Naive thymus-derived CD4-positive, alpha-beta T cell (primary cell): ENCODE data around the gene SPSB3. TPM values are rescaled to one million over a fixed set of nuclear protein-coding genes. Genes with fewer than 3 reads are reported as not detected.

Source experiments
- ATAC-seq: fragments of 150-1000 bp; cut with Tn5 transposase; 2 replicates; pipeline ENCODE4 v1.10.0; 2021; ENCODE audit warnings: mild to moderate bottlenecking, moderate library complexity
- CTCF ChIA-PET: fragments of 350-600 bp; sonication (Branson Sonifier 250); formaldehyde crosslinking; loops from one replicate; lab custom pipeline; 2021; ENCODE audit warnings: antibody characterized with exemption; lab: Charles Lee
- POLR2A ChIA-PET: fragments of 350-600 bp; sonication (Branson Sonifier 250); formaldehyde crosslinking; loops from one replicate; lab custom pipeline; 2021; ENCODE audit warnings: antibody characterized with exemption, inconsistent platforms; lab: Charles Lee
- DNase-seq, 9 donors: peaks; one replicate each; pipeline versions ENCODE4 v3.0.0 to v3.0.0-alpha.2; 2020 to 2022; ENCODE audit warnings: mixed read lengths in 1 of 9
- H3K27ac ChIP-seq: one replicate; pipeline ENCODE4 v1.7.0; 2013; ENCODE audit warnings: mild to moderate bottlenecking, low read depth, low read length, moderate library complexity
- H3K27me3 ChIP-seq, 2 donors: one replicate each; pipeline ENCODE4 v1.7.0; 2013; ENCODE audit warnings: low read length in 2 of 2, mild to moderate bottlenecking in 2 of 2, moderate library complexity in 2 of 2; ENCODE audit not compliant: control insufficient read depth in 2 of 2, insufficient read depth in 2 of 2
- H3K36me3 ChIP-seq, 3 experiments: 1 replicate in 2 of 3; 2 replicates in 1 of 3; pipeline ENCODE4 v1.7.0; 2013; ENCODE audit warnings: low read length in 3 of 3, mild to moderate bottlenecking in 3 of 3, moderate library complexity in 1 of 3; ENCODE audit not compliant: insufficient read depth in 3 of 3, control insufficient read depth in 2 of 3
- H3K4me1 ChIP-seq, 2 donors: one replicate each; pipeline ENCODE4 v1.7.0; 2013; ENCODE audit warnings: low read length in 2 of 2, mild to moderate bottlenecking in 2 of 2, moderate library complexity in 1 of 2; ENCODE audit not compliant: control insufficient read depth in 2 of 2, insufficient read depth in 2 of 2
- H3K4me3 ChIP-seq: 2 replicates; pipeline ENCODE4 v1.7.0; 2013; ENCODE audit warnings: mild to moderate bottlenecking, low read length
- H3K9me3 ChIP-seq, 3 experiments: 1 replicate in 2 of 3; 2 replicates in 1 of 3; pipeline ENCODE4 v1.7.0; 2013; ENCODE audit warnings: low read length in 3 of 3; ENCODE audit not compliant: control insufficient read depth in 2 of 3
- H3K27ac Mint-ChIP-seq, 9 donors: one replicate each; pipeline ENCODE4 v1.8.0; 2020 to 2022; ENCODE audit warnings: mixed read lengths in 9 of 9, mild to moderate bottlenecking in 8 of 9, moderate library complexity in 5 of 9, inconsistent platforms in 2 of 9
- H3K27me3 Mint-ChIP-seq, 5 donors: one replicate each; pipeline ENCODE4 v1.8.0; 2021 to 2022; ENCODE audit warnings: mixed read lengths in 5 of 5, mild to moderate bottlenecking in 1 of 5
- H3K36me3 Mint-ChIP-seq, 5 donors: one replicate each; pipeline ENCODE4 v1.8.0; 2020 to 2022; ENCODE audit warnings: mixed read lengths in 5 of 5, mild to moderate bottlenecking in 3 of 5, inconsistent platforms in 1 of 5
- H3K4me1 Mint-ChIP-seq, 7 donors: one replicate each; pipeline ENCODE4 v1.8.0; 2020 to 2022; ENCODE audit warnings: mixed read lengths in 7 of 7, mild to moderate bottlenecking in 3 of 7, inconsistent platforms in 1 of 7
- H3K4me3 Mint-ChIP-seq, 10 donors: one replicate each; pipeline ENCODE4 v1.8.0; 2020 to 2022; ENCODE audit warnings: mild to moderate bottlenecking in 10 of 10, mixed read lengths in 10 of 10, moderate library complexity in 6 of 10, inconsistent platforms in 2 of 10
- H3K9me3 Mint-ChIP-seq, 11 donors: one replicate each; pipeline ENCODE4 v1.8.0; 2020 to 2022; ENCODE audit warnings: mixed read lengths in 11 of 11, mild to moderate bottlenecking in 4 of 11, inconsistent platforms in 1 of 11, moderate library complexity in 1 of 11
- intact Hi-C, 2 donors: fragments of 100-400 bp; cut with micrococcal nuclease; formaldehyde crosslinking; loops; one replicate each; pipeline ENCODE4 v1.15.1; 2023
- polyA plus RNA-seq, 2 donors: library from polyadenylated mRNA; unstranded; fragments of 300-500 nt; fragmentation: Illumina TruSeq; gene quantifications; one replicate each; pipeline ENCODE4 v1.2.3, GENCODE V29; 2021
- total RNA-seq, 6 experiments: library from RNA in 5 of 6; stranded (reverse) in 5 of 6; gene quantifications; 1 replicate in 5 of 6; 2 replicates in 1 of 6; pipeline ENCODE4 v1.2.3 and lab custom pipeline; 2021 to 2026

The SPSB3 gene
- total and polyA plus RNA-seq, 7 experiments from 2014 or later = 38.2 to 127 (median 67.0) TPM

DNA sequence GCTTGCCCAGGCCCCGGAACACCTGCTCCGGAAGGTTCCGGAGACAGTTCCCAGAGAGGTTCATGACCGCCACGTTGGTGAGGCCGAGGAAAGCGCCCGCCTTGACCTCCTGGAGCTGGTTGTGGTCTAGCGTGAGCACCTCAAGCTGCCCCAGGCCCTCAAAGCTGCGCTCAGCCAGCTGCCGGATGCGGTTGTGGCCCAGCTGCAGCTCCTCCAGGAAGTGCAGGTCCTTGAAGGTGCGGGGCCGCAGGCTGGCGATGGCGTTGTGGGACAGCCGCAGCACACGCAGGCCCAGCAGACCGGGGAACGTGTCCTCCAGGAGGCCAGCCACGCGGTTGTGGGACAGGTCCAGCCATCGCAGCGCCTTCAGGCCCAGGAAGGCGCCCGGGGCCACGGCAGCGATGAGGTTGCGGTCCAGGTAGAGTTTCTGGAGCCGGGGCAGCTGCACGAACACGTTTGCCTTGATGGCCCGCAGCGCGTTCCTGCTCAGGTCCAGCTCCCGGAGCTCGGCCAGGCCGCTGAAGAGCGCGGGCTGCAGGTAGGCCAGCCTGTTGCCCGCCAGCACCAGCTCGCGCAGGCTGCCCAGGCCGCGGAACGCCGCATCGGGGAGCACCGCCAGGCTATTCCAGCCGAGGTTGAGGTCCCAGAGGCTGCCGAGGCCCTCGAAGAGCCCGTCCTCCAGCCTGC is 9.0 kb upstream of the SPSB3 start:
- intact Hi-C loops = no loop called here
- Mint-ChIP-seq H3K27me3 (no peaks in the 10 kb centered on the region), H3K36me3 (peaks cover 0 to 5% (median 1%) of the 10 kb centered on the region in 5 donors), H3K9me3 (no peaks in the 10 kb centered on the region), H3K4me1 (peaks cover 0 to 5% (median 0%) of the 10 kb centered on the region in 7 donors), H3K4me3 (no peak overlapping the region), H3K27ac (no peak overlapping the region)
- ATAC-seq (no peak), DNase-seq (no peak)
- H3K36me3 ChIP-seq = peaks cover 0 to 59% (median 4%) of the 10 kb centered on the region in 3 experiments
- no peaks in the 10 kb centered on the region for H3K9me3 ChIP-seq
- H3K27ac ChIP-seq = no peak overlapping the region
- POLR2A ChIA-PET = interaction anchor here (0.8 kb wide), 1 partner anchor 9 kb away, joined by 3 read pairs; the partner anchor contains the start of genes NUBP2 and SPSB3
- H3K4me3 ChIP-seq = no peak overlapping the region
- CTCF ChIA-PET = no interaction called here
- no peaks in the 10 kb centered on the region for H3K4me1 ChIP-seq
- no peaks in the 10 kb centered on the region for H3K27me3 ChIP-seq

DNA sequence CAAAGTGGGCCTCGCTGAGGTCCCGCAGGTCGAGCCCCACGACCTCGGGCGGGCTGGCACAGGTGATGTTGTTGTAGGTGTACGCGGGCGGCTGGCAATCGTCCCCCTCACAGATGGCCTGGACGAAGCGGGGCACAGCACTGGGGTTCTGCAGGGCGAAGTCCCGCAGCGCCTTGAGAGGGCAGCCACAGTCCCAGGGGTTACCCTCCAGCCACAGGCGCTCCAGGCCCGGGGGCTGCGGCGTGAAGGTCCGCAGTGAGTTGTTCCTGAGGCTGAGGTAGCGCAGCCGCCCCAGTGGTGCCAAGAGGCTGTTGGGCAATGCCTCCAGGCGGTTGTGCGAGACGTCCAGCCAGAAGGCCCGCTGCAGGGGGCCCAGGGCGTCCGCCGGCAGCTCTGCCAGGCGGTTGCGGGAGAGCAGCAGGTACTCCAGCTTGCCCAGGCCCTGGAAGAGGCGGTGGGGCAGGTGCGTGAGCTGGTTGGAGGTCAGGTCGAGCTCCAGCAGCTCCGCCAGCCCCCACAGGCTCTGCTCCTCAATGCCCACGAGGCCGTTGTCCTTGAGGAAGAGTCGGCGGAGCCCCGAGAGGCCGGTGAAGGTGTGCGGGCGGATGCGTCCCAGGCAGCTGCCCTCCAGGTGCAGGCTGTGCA is 8.4 kb upstream of the SPSB3 start:
- no peaks in the 10 kb centered on the region for H3K9me3 Mint-ChIP-seq
- CTCF ChIA-PET = no interaction called here
- H3K36me3 Mint-ChIP-seq = peaks cover 0 to 5% (median 1%) of the 10 kb centered on the region in 5 donors
- POLR2A ChIA-PET = interaction anchor here (0.8 kb wide), 1 partner anchor 8 kb away, joined by 3 read pairs; the partner anchor contains the start of genes NUBP2 and SPSB3
- intact Hi-C loops = no loop called here
- ATAC-seq (no peak), DNase-seq (peak in 1 of 9 donors; percentile 4)
- Histone ChIP-seq H3K4me3 (no peak overlapping the region), H3K9me3 (no peaks in the 10 kb centered on the region), H3K27me3 (no peaks in the 10 kb centered on the region), H3K36me3 (peaks cover 0 to 66% (median 4%) of the 10 kb centered on the region in 3 experiments), H3K27ac (no peak overlapping the region), H3K4me1 (peaks cover 0 to 3% of the 10 kb centered on the region in 2 donors)
- no peak overlapping the region for H3K27ac Mint-ChIP-seq
- H3K4me1 Mint-ChIP-seq = peaks cover 0 to 5% (median 2%) of the 10 kb centered on the region in 7 donors
- no peak overlapping the region for H3K4me3 Mint-ChIP-seq
- no peaks in the 10 kb centered on the region for H3K27me3 Mint-ChIP-seq

DNA sequence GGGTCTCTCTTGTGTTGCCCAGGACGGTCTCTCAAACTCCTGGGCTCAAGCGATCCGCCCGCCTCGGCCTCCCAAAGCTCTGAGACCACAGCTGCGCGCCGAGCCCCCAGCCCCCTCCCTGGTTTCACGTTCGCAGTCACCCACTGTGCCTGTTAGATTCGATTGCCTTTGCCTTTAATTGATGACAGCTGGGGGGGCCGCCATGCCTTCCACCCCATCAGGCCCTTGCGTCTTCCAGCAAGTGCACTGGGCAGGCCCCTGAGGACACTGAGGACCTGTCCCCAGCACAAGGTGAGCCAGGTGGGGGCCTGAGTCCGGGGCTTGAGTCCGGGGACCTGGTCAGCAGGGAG is 7.9 kb upstream of the SPSB3 start:
- Mint-ChIP-seq H3K9me3 (no peaks in the 10 kb centered on the region), H3K4me3 (no peak overlapping the region), H3K36me3 (peaks cover 0 to 5% (median 1%) of the 10 kb centered on the region in 5 donors), H3K27me3 (no peaks in the 10 kb centered on the region), H3K4me1 (peaks cover 0 to 10% (median 5%) of the 10 kb centered on the region in 7 donors), H3K27ac (no peak overlapping the region)
- ChIA-PET CTCF (no interaction called here), POLR2A (interaction anchor here (0.8 kb wide), 1 partner anchor 8 kb away, joined by 3 read pairs; the partner anchor contains the start of genes NUBP2 and SPSB3)
- intact Hi-C loops = no loop called here
- DNase-seq (no peak), ATAC-seq (no peak)
- Histone ChIP-seq H3K27me3 (no peaks in the 10 kb centered on the region), H3K27ac (no peak overlapping the region), H3K4me3 (no peak overlapping the region), H3K4me1 (peaks cover 0 to 8% of the 10 kb centered on the region in 2 donors), H3K9me3 (no peaks in the 10 kb centered on the region), H3K36me3 (peaks cover 0 to 71% (median 4%) of the 10 kb centered on the region in 3 experiments)

DNA sequence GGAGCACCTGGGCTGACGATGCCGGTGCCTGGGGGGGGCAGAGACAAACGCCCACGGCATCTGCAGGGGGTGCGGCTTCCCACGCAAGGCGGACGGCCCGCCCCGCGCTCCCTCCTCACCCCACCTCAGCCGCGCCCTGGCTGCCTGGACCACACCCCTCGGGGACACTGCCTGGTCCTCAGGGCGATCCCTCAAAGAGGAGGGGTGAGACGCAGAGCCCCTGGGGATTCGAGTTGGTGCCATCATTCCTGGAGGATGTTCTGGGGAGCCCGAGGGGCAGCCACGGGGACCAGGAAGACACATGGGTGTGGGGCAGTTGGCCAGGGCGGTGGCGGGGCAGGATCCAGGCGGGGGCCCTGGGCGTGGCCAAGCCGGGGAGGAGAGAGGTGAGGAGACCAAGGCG is 7.3 kb upstream of the SPSB3 start:
- Mint-ChIP-seq H3K27ac (no peak overlapping the region), H3K27me3 (no peaks in the 10 kb centered on the region), H3K9me3 (no peaks in the 10 kb centered on the region), H3K36me3 (peaks cover 0 to 5% (median 1%) of the 10 kb centered on the region in 5 donors), H3K4me3 (no peak overlapping the region), H3K4me1 (peaks cover 0 to 16% (median 7%) of the 10 kb centered on the region in 7 donors)
- CTCF ChIA-PET = no interaction called here
- ATAC-seq (no peak), DNase-seq (peak in 2 of 9 donors; percentile 4 to 20)
- POLR2A ChIA-PET = no interaction called here
- Histone ChIP-seq H3K4me1 (peaks cover 0 to 14% of the 10 kb centered on the region in 2 donors), H3K9me3 (no peaks in the 10 kb centered on the region), H3K27me3 (no peaks in the 10 kb centered on the region), H3K4me3 (no peak overlapping the region), H3K27ac (no peak overlapping the region), H3K36me3 (peaks cover 0 to 74% (median 4%) of the 10 kb centered on the region in 3 experiments)
- intact Hi-C loops = loop anchor here (10.0 kb wide), 4 partner anchors 365 to 1205 kb away; partner anchors contain the start of genes TRAF7 (in 2 of the 2), UBE2I (in 1 of the 2) and UQCC4 (in 1 of the 2)

DNA sequence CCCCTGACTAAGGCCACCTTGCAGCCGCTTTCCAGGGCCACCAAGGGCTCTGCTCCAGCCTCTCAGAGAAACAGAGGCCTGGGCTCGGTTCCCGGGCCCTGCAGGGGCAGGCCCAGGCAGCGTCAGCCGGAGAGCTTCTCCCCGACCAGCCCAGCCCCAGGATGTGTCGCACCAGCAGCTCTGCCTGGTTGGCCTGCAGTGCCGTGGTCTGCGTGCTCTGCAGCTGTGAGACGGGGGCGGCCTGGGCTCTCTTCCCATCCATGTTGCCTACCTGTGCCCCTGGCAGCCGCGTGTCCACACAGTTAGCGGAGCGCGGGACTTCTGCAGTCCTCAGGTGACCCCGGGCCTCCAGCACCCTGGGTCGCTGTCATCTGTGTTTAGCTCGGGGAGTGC is 6.3 kb upstream of the SPSB3 start:
- intact Hi-C loops = loop anchor here (10.0 kb wide), 4 partner anchors 364 to 1204 kb away; partner anchors contain the start of genes TRAF7 (in 2 of the 2), UBE2I (in 1 of the 2) and UQCC4 (in 1 of the 2)
- no peak overlapping the region for H3K27ac ChIP-seq
- no peaks in the 10 kb centered on the region for H3K27me3 ChIP-seq
- no peak overlapping the region for H3K4me3 ChIP-seq
- DNase-seq (peak in 1 of 9 donors; percentile 4), ATAC-seq (no peak)
- H3K27ac Mint-ChIP-seq = peak overlapping the region in 2 of 9 donors; percentile 45 to 84
- H3K4me3 Mint-ChIP-seq = peak overlapping the region in 1 of 10 donors; percentile 13
- CTCF ChIA-PET = no interaction called here
- H3K9me3 ChIP-seq = no peaks in the 10 kb centered on the region
- H3K9me3 Mint-ChIP-seq = no peaks in the 10 kb centered on the region
- H3K36me3 ChIP-seq = peaks cover 0 to 74% (median 4%) of the 10 kb centered on the region in 3 experiments
- peaks cover 0 to 22% (median 7%) of the 10 kb centered on the region in 7 donors for H3K4me1 Mint-ChIP-seq
- no peaks in the 10 kb centered on the region for H3K27me3 Mint-ChIP-seq
- peaks cover 5 to 20% of the 10 kb centered on the region in 2 donors for H3K4me1 ChIP-seq
- POLR2A ChIA-PET = no interaction called here
- peaks cover 0 to 5% (median 1%) of the 10 kb centered on the region in 5 donors for H3K36me3 Mint-ChIP-seq

DNA sequence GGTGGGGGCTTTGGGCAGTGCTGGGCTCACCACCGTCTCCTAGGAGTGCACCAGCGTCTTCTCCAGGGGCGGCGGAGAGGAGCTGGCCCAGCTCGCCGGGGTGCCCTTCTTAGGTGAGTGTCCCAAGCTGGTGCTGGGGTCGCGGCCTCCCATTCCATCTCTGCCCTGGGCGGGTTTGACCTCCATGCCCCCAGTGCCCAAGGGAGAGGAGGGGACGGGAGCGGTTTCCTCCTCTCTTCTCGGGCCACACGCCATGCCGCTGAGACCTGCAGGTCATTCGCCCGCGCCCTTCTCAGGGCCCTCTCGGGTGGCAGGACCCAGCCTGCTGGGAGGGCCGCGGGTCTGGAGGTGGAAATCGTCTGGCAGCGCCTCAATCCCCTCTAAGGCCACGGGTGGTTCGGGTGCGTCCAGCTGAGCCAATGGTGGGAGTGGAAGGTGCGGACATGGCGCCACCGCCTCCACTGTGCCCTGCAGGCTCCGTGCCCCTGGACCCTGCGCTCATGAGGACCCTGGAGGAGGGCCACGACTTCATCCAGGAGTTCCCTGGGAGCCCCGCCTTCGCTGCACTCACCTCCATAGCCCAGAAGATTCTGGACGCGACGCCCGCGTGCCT is 5.8 kb upstream of the SPSB3 start:
- peaks cover 0 to 74% (median 4%) of the 10 kb centered on the region in 3 experiments for H3K36me3 ChIP-seq
- CTCF ChIA-PET = no interaction called here
- H3K4me1 Mint-ChIP-seq = peaks cover 4 to 27% (median 11%) of the 10 kb centered on the region in 7 donors
- ATAC-seq (no peak), DNase-seq (peak in 1 of 9 donors; percentile 9)
- H3K27ac ChIP-seq = no peak overlapping the region
- H3K27me3 Mint-ChIP-seq = no peaks in the 10 kb centered on the region
- H3K36me3 Mint-ChIP-seq = peaks cover 0 to 5% (median 4%) of the 10 kb centered on the region in 5 donors
- H3K9me3 ChIP-seq = no peaks in the 10 kb centered on the region
- H3K4me3 Mint-ChIP-seq = no peak overlapping the region
- H3K27me3 ChIP-seq = no peaks in the 10 kb centered on the region
- H3K4me3 ChIP-seq = no peak overlapping the region
- H3K9me3 Mint-ChIP-seq = no peaks in the 10 kb centered on the region
- H3K27ac Mint-ChIP-seq = no peak overlapping the region
- POLR2A ChIA-PET = no interaction called here
- peaks cover 5 to 20% of the 10 kb centered on the region in 2 donors for H3K4me1 ChIP-seq
- intact Hi-C loops = loop anchor here (10.0 kb wide), 4 partner anchors 363 to 1203 kb away; partner anchors contain the start of genes TRAF7 (in 2 of the 2), UBE2I (in 1 of the 2) and UQCC4 (in 1 of the 2)
